NCI-H748 (cell line): ENCODE results near the gene LCMT1.

Experiments used
- DNase-seq: peaks from one replicate; lab custom pipeline; 2025; ENCODE audit not compliant: unreplicated experiment; lab: John Stamatoyannopoulos, UW

The LCMT1 gene

DNA sequence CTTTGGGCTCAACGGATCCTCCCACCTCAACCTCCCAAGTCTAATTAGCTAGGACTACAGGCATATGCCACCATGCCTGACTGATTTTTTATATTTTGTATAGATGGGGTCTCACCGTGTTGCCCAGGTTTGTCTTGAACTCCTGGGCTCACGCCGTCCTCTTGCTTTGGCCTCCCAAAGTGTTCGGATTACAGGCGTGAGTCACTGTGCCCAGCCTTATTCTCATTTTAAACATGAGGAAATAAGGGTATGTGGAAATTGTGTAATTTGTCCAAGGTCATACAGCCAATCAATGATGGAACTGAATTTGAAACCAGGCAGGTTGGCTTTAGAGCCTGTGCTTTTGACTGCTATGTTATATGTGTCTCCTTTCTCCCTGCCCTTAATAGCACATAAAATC is 77.8 kb downstream of the LCMT1 start:
- DNase-seq, result no peak

DNA sequence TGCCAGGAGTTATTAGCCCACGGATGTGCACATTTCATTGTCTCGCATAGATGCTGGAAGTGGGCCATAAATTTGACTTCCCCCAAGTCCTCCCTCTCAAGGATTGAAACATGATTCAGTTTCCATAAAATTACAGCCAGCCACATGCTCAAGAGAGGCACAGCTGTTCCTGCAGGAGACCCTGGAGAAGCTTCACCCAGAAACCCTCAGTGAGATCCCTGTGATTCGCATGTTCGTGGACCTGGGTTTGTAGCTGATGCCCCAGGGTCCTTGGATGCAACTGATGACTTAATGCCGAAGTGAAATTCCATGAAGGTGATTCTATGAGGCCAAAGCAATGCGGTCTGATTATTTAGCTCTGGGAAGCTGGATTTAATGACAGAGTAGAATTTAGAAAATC is 80.6 kb downstream of the LCMT1 start:
- no peak for DNase-seq

DNA sequence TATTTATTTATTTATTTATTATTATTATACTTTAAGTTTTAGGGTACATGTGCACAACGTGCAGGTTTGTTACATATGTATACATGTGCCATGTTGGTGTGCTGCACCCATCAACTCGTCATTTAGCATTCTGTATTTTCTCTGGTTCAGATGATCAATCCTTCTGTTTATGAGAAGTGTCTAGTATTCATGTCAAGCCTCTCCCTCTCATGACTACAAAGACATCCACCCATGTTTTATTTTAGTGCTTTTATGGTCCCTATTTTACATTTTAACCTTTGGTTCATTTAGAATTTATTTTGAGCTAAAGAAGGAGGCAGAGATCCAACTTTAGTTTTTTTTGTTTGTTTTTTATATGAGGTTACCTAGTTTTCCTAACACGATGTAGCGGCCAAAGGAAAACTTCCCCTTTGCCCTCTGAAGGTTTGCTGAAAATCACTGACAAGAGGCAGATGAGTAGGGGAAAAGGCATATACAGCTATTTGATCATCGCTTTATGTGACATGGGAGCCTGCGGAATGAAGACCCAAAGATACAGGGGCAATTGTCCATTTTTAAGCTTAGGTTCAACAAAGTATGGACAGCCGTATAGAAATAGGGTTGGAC is 82.8 kb downstream of the LCMT1 start:
- no peak for DNase-seq

DNA sequence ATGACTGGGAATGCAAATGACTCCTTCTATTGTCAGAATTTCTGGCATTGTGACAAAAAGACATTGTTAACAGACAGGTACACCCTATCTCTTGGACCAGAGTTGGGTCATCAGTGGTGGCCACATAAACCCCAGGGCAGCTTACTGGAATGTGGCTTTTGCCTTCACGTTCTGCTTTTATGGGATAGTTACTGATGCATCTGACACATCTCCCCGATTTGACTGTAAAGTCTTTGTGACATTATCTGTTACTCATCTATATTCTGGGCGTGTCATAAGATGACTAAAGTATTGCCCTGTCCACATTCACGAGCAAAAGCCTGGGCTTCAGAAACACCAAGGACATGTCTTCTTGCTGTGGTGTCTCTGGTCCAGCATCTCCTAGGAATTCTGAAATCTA is 86.5 kb downstream of the LCMT1 start:
- DNase-seq, result no peak

DNA sequence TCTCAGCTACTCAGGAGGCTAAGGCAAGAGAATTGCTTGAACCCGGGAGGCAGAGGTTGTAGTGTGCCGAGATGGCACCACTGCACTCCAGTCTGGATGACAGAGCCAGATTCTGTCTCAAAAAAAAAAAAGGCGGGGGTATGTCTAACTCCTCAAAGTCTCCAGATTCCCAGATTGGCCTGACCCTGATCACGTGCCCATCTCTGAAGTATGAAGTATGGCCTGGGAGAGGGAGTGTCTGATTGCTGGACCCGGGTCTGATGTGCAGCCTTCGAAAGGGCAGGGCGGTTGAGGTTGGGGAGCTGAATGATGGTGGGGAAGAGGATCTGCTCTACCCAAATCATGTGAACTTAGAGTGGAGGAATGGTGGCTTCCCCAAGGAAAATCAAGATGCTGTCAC is 87.9 kb downstream of the LCMT1 start:
- DNase-seq, result no peak

DNA sequence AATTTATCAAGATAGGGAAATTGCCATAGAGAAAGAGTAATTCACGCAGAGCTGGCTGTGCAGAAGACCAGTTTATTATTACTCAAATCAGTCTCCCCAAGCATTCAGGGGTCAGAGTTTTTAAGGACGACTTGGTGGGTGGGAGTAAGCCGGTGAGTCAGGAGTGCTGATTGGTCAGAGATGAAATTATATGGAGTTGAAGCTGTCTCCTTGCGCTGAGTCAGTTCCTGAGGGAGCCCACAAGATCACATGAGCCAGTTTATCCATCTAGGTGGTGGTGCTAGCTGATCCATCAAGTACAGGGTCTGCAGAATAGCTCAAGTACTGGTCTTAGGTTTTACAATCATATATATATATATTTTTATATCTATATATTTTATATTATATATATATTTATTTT is 99.2 kb downstream of the LCMT1 start:
- no peak for DNase-seq

DNA sequence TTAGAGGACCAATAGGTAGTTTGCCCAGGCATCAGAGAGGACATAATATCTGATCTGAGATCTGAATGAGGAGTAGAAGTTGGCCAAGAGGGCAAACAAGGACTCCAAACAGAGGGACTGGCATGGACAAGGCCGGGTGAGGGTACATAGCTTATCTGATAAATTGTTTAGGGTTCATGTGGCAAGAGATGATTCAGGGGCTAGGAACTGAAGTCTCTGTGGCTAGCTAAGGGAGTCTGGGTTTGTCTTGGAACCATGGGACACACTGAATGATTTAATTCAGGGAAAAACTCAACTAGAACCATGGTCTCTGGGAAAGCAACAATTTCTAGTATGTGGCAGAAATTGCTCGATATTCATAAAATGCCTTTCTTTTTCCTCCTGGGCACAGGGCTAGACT is 101.1 kb downstream of the LCMT1 start:
- no peak for DNase-seq

DNA sequence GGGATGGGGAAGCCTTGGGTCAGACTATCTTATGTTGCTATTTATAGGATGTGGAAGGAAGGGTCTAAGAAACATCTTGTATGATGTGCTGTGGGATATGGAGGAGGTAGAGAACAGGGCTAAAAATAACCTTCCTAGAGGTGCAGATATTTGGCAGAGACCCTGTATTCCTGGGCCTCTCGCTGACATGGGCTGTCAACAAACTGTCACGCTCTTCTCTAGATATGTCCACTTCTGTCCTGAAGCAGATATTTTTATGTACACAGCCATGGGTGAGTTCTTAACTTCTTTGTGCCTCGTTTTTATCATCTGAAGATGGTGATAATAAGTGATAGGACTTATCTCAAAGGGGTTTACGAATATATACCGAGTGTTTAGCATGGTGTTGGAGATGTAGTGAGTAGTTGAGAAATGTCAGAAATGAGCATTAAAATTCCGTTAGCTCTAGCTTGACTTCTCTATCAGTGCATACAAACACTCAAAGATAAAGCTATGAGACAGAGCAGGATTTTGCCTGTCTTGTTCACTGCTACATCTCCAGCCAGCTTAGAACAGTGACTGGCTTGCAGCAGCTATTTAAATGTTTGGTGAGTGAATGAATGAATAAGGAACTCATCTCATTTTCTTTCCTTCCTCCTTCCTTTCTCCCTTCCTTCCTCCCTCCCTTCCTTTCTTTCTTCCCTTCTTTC is 102.3 kb downstream of the LCMT1 start:
- no peak for DNase-seq

DNA sequence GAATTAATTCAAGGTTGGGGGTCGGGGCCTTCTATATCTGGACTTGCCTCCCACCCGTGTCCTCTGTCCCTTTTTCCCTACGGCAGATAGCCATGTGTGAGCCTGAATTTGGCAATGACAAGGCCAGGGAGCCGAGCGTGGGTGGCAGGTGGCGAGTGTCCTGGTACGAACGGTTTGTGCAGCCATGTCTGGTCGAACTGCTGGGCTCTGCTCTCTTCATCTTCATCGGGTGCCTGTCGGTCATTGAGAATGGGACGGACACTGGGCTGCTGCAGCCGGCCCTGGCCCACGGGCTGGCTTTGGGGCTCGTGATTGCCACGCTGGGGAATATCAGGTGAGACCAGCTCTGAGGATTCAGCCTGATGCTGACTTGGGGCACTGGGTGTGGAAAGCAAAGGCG is 105.6 kb downstream of the LCMT1 start:
- no peak for DNase-seq

DNA sequence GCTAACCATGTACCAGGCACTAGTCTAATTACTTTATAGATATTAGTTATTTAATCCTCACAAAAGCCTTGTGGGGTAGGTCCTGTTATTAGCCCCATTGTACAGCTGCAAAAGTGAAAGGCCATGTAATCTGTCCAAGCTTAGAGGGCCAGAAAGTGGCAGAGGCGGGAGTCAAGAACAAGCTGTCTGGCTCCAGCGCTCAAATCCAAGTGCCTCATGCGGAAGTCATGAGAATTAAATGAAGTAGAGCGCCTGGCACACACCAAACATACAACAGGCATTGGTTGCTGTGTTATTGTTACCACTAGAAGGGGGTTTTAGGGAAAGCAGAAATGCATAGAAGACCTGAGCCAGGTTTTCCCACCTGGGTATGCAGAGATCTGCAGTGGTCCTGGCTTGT is 106.4 kb downstream of the LCMT1 start:
- no peak for DNase-seq

DNA sequence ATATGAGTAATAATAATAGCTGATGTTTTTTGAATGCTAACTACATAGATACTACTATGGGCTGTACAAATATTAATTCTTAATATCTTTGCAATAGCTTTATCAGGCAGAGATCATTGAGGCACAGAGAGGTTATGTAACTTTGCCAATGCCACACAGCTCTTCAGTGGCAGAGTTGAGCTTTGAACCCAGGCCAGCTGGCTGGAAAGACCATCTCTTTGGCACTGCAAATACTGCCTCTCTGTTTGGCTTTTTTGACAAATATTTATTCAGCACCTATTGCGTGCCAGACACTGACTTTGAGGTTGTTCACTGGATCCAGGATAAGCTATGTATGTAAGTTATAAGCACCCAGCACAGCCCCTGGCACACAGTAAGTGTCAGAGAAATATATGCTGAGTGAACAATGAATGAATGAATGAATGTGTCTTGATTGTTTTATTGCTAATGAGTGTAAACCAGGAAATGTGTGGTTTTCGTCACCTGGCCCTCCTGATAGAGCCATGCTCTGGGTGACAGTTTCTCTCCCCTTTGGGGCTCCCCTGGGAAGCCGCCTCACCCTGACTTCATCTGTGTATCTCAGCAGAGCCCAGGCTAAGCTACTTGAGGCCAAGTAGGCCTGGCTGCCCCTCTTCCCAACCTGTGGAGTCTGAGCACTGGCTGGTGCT is 107.7 kb downstream of the LCMT1 start:
- no peak for DNase-seq

DNA sequence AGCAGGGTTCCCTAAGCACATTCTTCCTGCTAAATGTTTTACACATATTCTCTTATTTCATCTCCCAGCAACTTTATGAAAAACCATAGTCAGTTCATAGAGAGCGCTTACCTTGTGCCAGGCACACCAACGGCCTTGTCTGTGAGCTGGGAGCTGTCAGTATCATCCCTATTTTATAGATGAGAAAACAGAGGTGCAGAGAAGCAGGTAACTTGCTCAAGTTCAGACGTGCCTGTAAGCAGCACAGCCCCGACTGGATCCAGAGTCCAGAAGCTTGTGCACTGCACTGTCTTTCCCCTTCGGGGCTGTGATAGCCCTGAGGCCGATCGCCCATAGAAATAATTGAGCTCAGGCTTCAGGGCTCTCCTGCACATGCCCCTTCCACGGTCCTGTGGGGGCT is 111.4 kb downstream of the LCMT1 start:
- no peak for DNase-seq

DNA sequence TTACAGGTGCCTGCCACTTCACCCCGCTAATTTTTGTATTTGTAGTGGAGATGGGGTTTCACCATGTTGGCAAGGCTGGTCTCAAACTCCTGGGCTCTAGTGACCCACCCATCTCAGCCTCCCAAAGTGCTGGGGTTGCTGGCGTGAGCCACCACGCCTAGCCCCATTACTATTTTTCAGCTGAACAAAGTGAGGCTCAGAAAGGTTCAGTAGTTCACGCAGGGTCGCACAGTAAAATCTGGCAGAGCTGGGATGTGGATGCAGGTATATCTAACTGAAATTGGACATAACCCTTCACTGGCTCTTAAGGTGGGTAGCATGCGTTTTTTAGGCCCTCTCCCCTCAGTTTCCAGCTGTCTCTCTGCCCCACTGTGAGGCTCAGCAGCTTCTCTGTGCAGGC is 112.4 kb downstream of the LCMT1 start:
- no peak for DNase-seq

DNA sequence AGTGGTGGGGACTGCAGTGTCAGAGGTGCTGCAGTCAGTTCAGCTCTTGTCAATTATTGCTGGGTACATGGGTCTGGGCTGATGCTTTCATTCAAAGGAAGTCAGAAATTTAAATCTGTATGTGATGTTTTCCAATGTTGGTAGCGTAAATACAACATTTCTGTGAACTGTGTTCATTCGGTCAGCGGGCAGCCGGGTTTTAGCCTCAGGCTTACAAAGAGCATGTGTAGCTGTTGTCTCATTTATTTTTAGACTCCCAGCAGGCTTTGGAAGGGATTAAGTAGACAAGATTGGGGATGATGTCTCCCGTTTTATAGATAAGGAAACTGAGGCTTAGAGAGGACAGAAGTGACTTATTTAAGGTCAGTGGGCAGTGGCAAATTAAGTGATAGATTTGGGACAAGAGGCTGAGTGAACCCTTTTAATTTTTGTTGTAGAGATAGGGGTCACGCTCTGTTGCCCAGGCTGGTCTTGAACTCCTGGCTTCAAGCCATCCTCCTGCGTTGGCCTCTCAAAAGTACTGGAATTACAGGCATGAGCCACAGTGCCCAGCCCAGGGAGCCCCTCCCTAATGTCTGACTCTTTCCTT is 113.3 kb downstream of the LCMT1 start:
- no peak for DNase-seq
